Loucy (cell line): ENCODE measurements around the gene NINL.

Experiments used
- H2AFZ ChIP-seq: fragments of 200-600 bp; sonication (generic); 2 replicates; pipeline ENCODE4 v1.6.0; 2016; ENCODE audit warnings: antibody characterized with exemption, mild to moderate bottlenecking, low read length, moderate library complexity
- H3F3A ChIP-seq: fragments of 200-600 bp; 2 replicates; pipeline ENCODE4 v1.6.0; 2016; ENCODE audit warnings: antibody characterized with exemption, low read depth, mild to moderate bottlenecking
- H3K27me3 ChIP-seq: fragments of 200-600 bp; sonication (generic); 2 replicates; pipeline ENCODE4 v1.6.1; 2014; ENCODE audit warnings: low read length, mild to moderate bottlenecking; ENCODE audit not compliant: insufficient read depth, poor library complexity, severe bottlenecking
- H3K36me3 ChIP-seq: fragments of 200-600 bp; sonication (generic); 2 replicates; pipeline ENCODE4 v1.6.1; 2016; ENCODE audit warnings: low read length; ENCODE audit not compliant: insufficient read depth
- H3K4me1 ChIP-seq: fragments of 200-600 bp; sonication (generic); 2 replicates; pipeline ENCODE4 v1.5.1; 2014; ENCODE audit warnings: low read length, mild to moderate bottlenecking; ENCODE audit not compliant: insufficient read depth, poor library complexity, severe bottlenecking
- H3K4me2 ChIP-seq: fragments of 200-600 bp; sonication (generic); 2 replicates; pipeline ENCODE4 v1.6.0; 2014; ENCODE audit warnings: antibody characterized with exemption, low read length, low read depth, mild to moderate bottlenecking; ENCODE audit not compliant: poor library complexity, severe bottlenecking
- H3K4me3 ChIP-seq: fragments of 200-600 bp; sonication (generic); 2 replicates; pipeline ENCODE4 v1.5.1; 2014; ENCODE audit warnings: low read length, mild to moderate bottlenecking, mixed read lengths; ENCODE audit not compliant: poor library complexity, severe bottlenecking
- H3K79me2 ChIP-seq: fragments of 200-600 bp; sonication (generic); 2 replicates; pipeline ENCODE4 v1.6.1; 2014; ENCODE audit warnings: low read length; ENCODE audit not compliant: insufficient read depth
- H3K9ac ChIP-seq: fragments of 200-600 bp; sonication (generic); 2 replicates; pipeline ENCODE4 v1.6.0; 2014; ENCODE audit warnings: mild to moderate bottlenecking, low read depth, low read length, moderate library complexity; ENCODE audit not compliant: poor library complexity, severe bottlenecking
- H3K9me2 ChIP-seq: fragments of 200-600 bp; sonication (generic); replicated peaks from 2 replicates; pipeline ENCODE4 v1.6.1; 2016; ENCODE audit warnings: low read depth, low read length, mixed read lengths
- H3K9me3 ChIP-seq: fragments of 200-600 bp; sonication (generic); 2 replicates; pipeline ENCODE4 v1.6.1; 2014; ENCODE audit warnings: mild to moderate bottlenecking, antibody characterized with exemption, low read length, low read depth; ENCODE audit not compliant: insufficient read depth
- H4K20me1 ChIP-seq: fragments of 200-600 bp; sonication (generic); 2 replicates; pipeline ENCODE4 v1.6.0; 2014; ENCODE audit warnings: antibody characterized with exemption, low read length, mild to moderate bottlenecking; ENCODE audit not compliant: insufficient read depth, poor library complexity, severe bottlenecking
- EZH2phosphoT487 ChIP-seq: fragments of 200-600 bp; IDR thresholded peaks from 2 replicates; pipeline ENCODE4 v1.6.1; 2018; ENCODE audit warnings: antibody characterized with exemption, mild to moderate bottlenecking, moderate library complexity, borderline replicate concordance
- TF ChIP-seq, protein P1 (sequence below): fragments of 200-600 bp; sonication (generic); conservative IDR thresholded peaks from 2 replicates; pipeline ENCODE4 v1.5.1; 2014; ENCODE audit warnings: mild to moderate bottlenecking, antibody characterized with exemption, low read length

NINL gene

DNA sequence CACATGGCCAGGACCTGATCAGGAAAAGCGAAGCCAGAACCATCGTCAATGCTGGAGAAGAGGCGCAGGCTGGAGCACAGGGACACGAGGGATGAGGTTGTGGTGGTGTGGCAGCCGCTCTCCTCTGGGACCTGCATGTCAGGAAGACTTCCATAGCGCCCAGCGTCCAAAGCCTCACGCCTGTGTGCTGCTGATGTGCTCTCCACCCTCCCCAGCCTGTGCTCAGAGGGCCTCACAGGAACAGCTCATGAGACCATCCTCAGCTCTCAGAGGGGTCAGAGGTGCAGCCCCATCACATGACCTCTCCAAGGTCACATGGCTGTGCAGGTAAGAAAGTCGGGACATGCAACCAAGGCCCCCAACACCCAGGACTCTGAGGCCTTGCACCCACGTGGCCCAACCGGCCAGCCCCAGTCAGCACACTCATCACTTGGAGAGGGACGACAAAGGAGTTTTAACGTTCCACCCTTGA, 84.4 kb downstream of the NINL start:
- H2AFZ ChIP-seq: no peak overlapping the region
- TF ChIP-seq, protein P1, sequence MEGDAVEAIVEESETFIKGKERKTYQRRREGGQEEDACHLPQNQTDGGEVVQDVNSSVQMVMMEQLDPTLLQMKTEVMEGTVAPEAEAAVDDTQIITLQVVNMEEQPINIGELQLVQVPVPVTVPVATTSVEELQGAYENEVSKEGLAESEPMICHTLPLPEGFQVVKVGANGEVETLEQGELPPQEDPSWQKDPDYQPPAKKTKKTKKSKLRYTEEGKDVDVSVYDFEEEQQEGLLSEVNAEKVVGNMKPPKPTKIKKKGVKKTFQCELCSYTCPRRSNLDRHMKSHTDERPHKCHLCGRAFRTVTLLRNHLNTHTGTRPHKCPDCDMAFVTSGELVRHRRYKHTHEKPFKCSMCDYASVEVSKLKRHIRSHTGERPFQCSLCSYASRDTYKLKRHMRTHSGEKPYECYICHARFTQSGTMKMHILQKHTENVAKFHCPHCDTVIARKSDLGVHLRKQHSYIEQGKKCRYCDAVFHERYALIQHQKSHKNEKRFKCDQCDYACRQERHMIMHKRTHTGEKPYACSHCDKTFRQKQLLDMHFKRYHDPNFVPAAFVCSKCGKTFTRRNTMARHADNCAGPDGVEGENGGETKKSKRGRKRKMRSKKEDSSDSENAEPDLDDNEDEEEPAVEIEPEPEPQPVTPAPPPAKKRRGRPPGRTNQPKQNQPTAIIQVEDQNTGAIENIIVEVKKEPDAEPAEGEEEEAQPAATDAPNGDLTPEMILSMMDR: no peak
- TF ChIP-seq EZH2phosphoT487: no peak
- H3K27me3 ChIP-seq: no peaks in the 10 kb centered on the region
- peaks cover 34% of the 10 kb centered on the region; the same call in 1 of the 2 replicates for H3K36me3 ChIP-seq
- no peak overlapping the region for H3K4me3 ChIP-seq
- no peaks in the 10 kb centered on the region for H3F3A ChIP-seq
- H3K9ac ChIP-seq: no peak overlapping the region
- H3K9me2 ChIP-seq: no peaks in the 10 kb centered on the region
- H4K20me1 ChIP-seq: no peaks in the 10 kb centered on the region
- no peak overlapping the region for H3K4me2 ChIP-seq
- H3K4me1 ChIP-seq: no peaks in the 10 kb centered on the region
- H3K79me2 ChIP-seq: no peaks in the 10 kb centered on the region
- H3K9me3 ChIP-seq: no peaks in the 10 kb centered on the region

DNA sequence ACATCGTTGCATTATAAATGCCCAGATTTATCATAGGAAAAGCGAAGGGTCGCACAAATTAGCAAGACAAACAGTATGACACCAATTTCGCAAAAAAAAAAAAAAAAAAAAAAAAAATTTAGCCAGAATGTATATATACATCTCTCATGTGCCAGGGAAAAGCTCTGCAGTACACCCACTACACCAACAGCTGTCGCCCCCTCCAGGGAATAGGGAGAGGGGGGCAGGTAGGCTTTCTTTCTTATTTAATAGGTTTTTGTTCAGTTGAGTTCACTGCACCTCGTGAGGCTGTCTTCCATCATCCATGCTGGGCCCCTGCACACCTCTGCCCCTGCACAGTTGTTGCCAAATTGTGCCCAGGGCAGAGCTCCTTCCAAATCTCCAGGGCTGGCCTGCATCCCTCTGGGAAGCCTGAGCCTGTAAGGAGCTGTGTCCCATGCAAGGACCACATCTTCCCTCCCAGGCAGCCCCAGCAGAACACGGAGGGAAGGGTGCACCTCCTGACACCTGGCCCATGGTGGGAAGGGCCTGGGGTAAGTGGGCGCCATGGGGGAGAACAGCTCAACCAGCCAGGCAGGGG, 85.4 kb downstream of the NINL start:
- Histone ChIP-seq H3F3A (no peaks in the 10 kb centered on the region), H3K36me3 (peaks cover 27% of the 10 kb centered on the region; the same call in 1 of the 2 replicates), H3K79me2 (no peaks in the 10 kb centered on the region), H3K9ac (no peak overlapping the region), H2AFZ (no peak overlapping the region), H3K4me1 (no peaks in the 10 kb centered on the region), H3K4me3 (no peak overlapping the region), H4K20me1 (no peaks in the 10 kb centered on the region), H3K4me2 (no peak overlapping the region), H3K9me3 (no peaks in the 10 kb centered on the region), H3K27me3 (no peaks in the 10 kb centered on the region), H3K9me2 (no peaks in the 10 kb centered on the region)
- no peak for TF ChIP-seq EZH2phosphoT487
- TF ChIP-seq, protein P1: no peak

DNA sequence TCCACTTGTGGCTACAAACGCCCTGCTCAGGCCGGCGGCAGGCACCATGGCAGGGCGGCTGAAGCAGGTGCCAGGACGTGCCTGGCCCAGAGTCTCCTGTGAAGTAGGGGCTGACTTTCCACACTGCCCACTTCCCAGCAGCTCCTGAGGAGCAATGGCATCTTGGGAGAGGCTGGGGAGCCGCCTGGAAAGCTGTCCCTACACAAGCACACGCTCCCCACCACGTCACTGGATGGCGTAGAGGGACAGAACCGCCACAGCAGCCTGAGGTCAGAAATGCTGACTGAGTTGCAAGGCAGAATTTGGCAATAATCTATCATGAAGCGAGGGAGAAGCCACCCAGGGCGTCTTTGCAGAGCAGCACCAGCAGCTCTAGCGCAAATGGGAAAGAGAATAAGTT, 86.3 kb downstream of the NINL start:
- H3K4me3 ChIP-seq: no peak overlapping the region
- H3K36me3 ChIP-seq: peaks cover 18% of the 10 kb centered on the region; the same call in 1 of the 2 replicates
- H4K20me1 ChIP-seq: no peaks in the 10 kb centered on the region
- H3K9me2 ChIP-seq: no peaks in the 10 kb centered on the region
- H3K4me1 ChIP-seq: no peaks in the 10 kb centered on the region
- H3K4me2 ChIP-seq: no peak overlapping the region
- H3K27me3 ChIP-seq: no peaks in the 10 kb centered on the region
- no peak overlapping the region for H3K9ac ChIP-seq
- no peaks in the 10 kb centered on the region for H3K9me3 ChIP-seq
- no peak overlapping the region for H2AFZ ChIP-seq
- TF ChIP-seq, protein P1: no peak
- no peak for TF ChIP-seq EZH2phosphoT487
- no peaks in the 10 kb centered on the region for H3K79me2 ChIP-seq
- no peaks in the 10 kb centered on the region for H3F3A ChIP-seq
